A549 (cell line): ENCODE measurements around the gene WDR45B. TPM values are rescaled to one million over a fixed set of nuclear protein-coding genes. Genes with fewer than 3 reads are reported as not detected.

Experiments used
- ATAC-seq, 2 experiments: fragments of 200-7000 bp in 1 of 2; fragments of >200 bp in 1 of 2; cut with Nextera tagmentation in 1 of 2; cut with Tn5 transposase in 1 of 2; 3 replicates each; pipeline versions ENCODE4 v1.8.0 to v1.9.1; 2018 to 2020; ENCODE audit warnings: mild to moderate bottlenecking in 1 of 2, moderate library complexity in 1 of 2
- CTCF ChIA-PET: fragments of 300-600 bp; sonication (Branson Sonifier 250); formaldehyde crosslinking; extraction: SDS; loops from one replicate; lab custom pipeline; 2021; ENCODE audit warnings: antibody characterized with exemption, inconsistent platforms; lab: Yijun Ruan, JAX
- POLR2A ChIA-PET: fragments of 350-600 bp; formaldehyde crosslinking; extraction: SDS; loops from one replicate; lab custom pipeline; 2021; ENCODE audit warnings: antibody characterized with exemption, inconsistent platforms; lab: Yijun Ruan, JAX
- DNase-seq, 2 experiments: peaks; one replicate each; pipeline versions ENCODE4 v3.0.0 to v3.0.0-alpha.2; 2011 to 2016; ENCODE audit warnings: low read depth in 1 of 2, low spot score in 1 of 2
- FAIRE-seq: peaks from 2 replicates; lab custom pipeline; 2011; peaks lifted over from hg19 to GRCh38; lab: Jason Lieb, UNC
- H3K27ac ChIP-seq, 2 experiments: fragments of >200 bp; sonication (Bioruptor Twin); formaldehyde crosslinking; 3 replicates each; pipeline ENCODE4 v1.5.1; 2016 to 2017
- H3K4me1 ChIP-seq: fragments of >200 bp; sonication (Bioruptor Twin); formaldehyde crosslinking; 3 replicates; pipeline ENCODE4 v1.6.1; 2016
- H3K4me2 ChIP-seq: fragments of >200 bp; sonication (Bioruptor Twin); formaldehyde crosslinking; 3 replicates; pipeline ENCODE4 v1.6.1; 2016
- H3K4me3 ChIP-seq: fragments of >200 bp; sonication (Bioruptor Twin); formaldehyde crosslinking; 3 replicates; pipeline ENCODE4 v1.5.1; 2016
- H3K9me3 ChIP-seq: fragments of >200 bp; sonication (Bioruptor Twin); formaldehyde crosslinking; 3 replicates; pipeline ENCODE4 v1.6.1; 2016
- ATOH8 ChIP-seq: fragments of 250-450 bp; sonication (Bioruptor Pico); IDR thresholded peaks from 2 replicates; pipeline ENCODE4 v1.5.0; 2020; ENCODE audit warnings: low read depth, mild to moderate bottlenecking, moderate library complexity
- CBX2 ChIP-seq: fragments of 200-600 bp; sonication (generic); IDR thresholded peaks from 2 replicates; pipeline ENCODE4 v1.6.1; 2016; ENCODE audit warnings: low read depth, mild to moderate bottlenecking, borderline replicate concordance
- EHMT2 ChIP-seq: fragments of 200-600 bp; sonication (generic); IDR thresholded peaks from 2 replicates; pipeline ENCODE4 v1.6.1; 2016; ENCODE audit warnings: antibody characterized with exemption, low read depth, mild to moderate bottlenecking, moderate library complexity
- EP300 ChIP-seq, 2 experiments: fragments of >200 bp; sonication (Bioruptor Twin); formaldehyde crosslinking; IDR thresholded peaks; 2 replicates in 1 of 2; 3 replicates in 1 of 2; pipeline ENCODE4 v1.6.1; 2016 to 2017
- ESRRA ChIP-seq: fragments of 150-350 bp; IDR thresholded peaks from 2 replicates; pipeline ENCODE4 v1.6.1; 2014; ENCODE audit warnings: mild to moderate bottlenecking, low read length, borderline replicate concordance
- FOSB ChIP-seq: fragments of 250-450 bp; sonication (Bioruptor Pico); IDR thresholded peaks from 2 replicates; pipeline ENCODE4 v1.5.0; 2020; ENCODE audit warnings: mild to moderate bottlenecking, moderate library complexity
- FOSL2 ChIP-seq, 2 experiments: fragments of 450-650 bp in 1 of 2; fragments of >200 bp in 1 of 2; sonication (Bioruptor Twin) in 1 of 2; formaldehyde crosslinking; IDR thresholded peaks; 2 replicates each; pipeline versions ENCODE4 v1.5.0 to v1.6.1; 2016 to 2020; ENCODE audit warnings: mild to moderate bottlenecking in 1 of 2, moderate library complexity in 1 of 2
- FOXS1 ChIP-seq: fragments of 250-450 bp; sonication (Bioruptor Pico); IDR thresholded peaks from 2 replicates; pipeline ENCODE4 v1.5.0; 2020; ENCODE audit warnings: mild to moderate bottlenecking, moderate library complexity
- HOXA7 ChIP-seq: fragments of 250-450 bp; sonication (Bioruptor Pico); IDR thresholded peaks from 2 replicates; pipeline ENCODE4 v1.5.0; 2020; ENCODE audit warnings: mild to moderate bottlenecking, moderate library complexity
- HOXB13 ChIP-seq: fragments of 250-450 bp; sonication (Bioruptor Pico); IDR thresholded peaks from 2 replicates; pipeline ENCODE4 v1.5.0; 2020; ENCODE audit warnings: low read depth, mild to moderate bottlenecking, moderate library complexity
- NPAS2 ChIP-seq: fragments of 250-450 bp; sonication (Bioruptor Pico); IDR thresholded peaks from 2 replicates; pipeline ENCODE4 v1.8.0; 2022; ENCODE audit warnings: mild to moderate bottlenecking, moderate library complexity, borderline replicate concordance
- NR3C1 ChIP-seq: fragments of >200 bp; sonication (Bioruptor Twin); formaldehyde crosslinking; IDR thresholded peaks from 3 replicates; pipeline ENCODE4 v1.6.1; 2017
- PHF8 ChIP-seq: fragments of 200-600 bp; sonication (generic); IDR thresholded peaks from 2 replicates; pipeline ENCODE4 v1.6.1; 2016; ENCODE audit warnings: low read depth, mild to moderate bottlenecking, antibody characterized with exemption, moderate library complexity, borderline replicate concordance
- POLR2A ChIP-seq: IDR thresholded peaks from 2 replicates; pipeline ENCODE4 v1.6.1; 2012; ENCODE audit warnings: mild to moderate bottlenecking, low read length
- POLR2AphosphoS2 ChIP-seq: conservative IDR thresholded peaks from 2 replicates; pipeline ENCODE4 v1.6.1; 2012; ENCODE audit warnings: low read length, improper control_type of control experiment, inconsistent platforms
- RAD21 ChIP-seq, 2 experiments: fragments of >200 bp in 1 of 2; sonication (Bioruptor Twin) in 1 of 2; formaldehyde crosslinking in 1 of 2; IDR thresholded peaks in 1 of 2; conservative IDR thresholded peaks in 1 of 2; 2 replicates in 1 of 2; 3 replicates in 1 of 2; pipeline ENCODE4 v1.6.1; 2012 to 2018; ENCODE audit warnings: inconsistent platforms in 1 of 2
- RCOR1 ChIP-seq: fragments of 150-350 bp; IDR thresholded peaks from 2 replicates; pipeline ENCODE4 v1.6.1; 2014; ENCODE audit warnings: antibody characterized with exemption, low read length, low read depth
- RFX5 ChIP-seq: fragments of 450-650 bp; IDR thresholded peaks from 2 replicates; pipeline ENCODE4 v1.7.1; 2014; ENCODE audit warnings: antibody characterized with exemption, mild to moderate bottlenecking, moderate library complexity
- RNF2 ChIP-seq: fragments of 200-600 bp; sonication (generic); IDR thresholded peaks from 2 replicates; pipeline ENCODE4 v1.6.1; 2016; ENCODE audit warnings: low read depth, mild to moderate bottlenecking, antibody characterized with exemption, moderate library complexity, borderline replicate concordance
- SMC3 ChIP-seq: fragments of >200 bp; sonication (Bioruptor Twin); formaldehyde crosslinking; IDR thresholded peaks from 3 replicates; pipeline ENCODE4 v1.6.1; 2018; ENCODE audit warnings: inconsistent platforms
- TFCP2L1 ChIP-seq: fragments of 250-450 bp; sonication (Bioruptor Pico); IDR thresholded peaks from 2 replicates; pipeline ENCODE4 v1.5.0; 2021; ENCODE audit warnings: mild to moderate bottlenecking
- TP53 ChIP-seq: fragments of 250-450 bp; sonication (Bioruptor Pico); IDR thresholded peaks from 2 replicates; pipeline ENCODE4 v1.5.0; 2021; ENCODE audit warnings: mild to moderate bottlenecking, moderate library complexity
- ZC3H11A ChIP-seq: fragments of 450-650 bp; IDR thresholded peaks from 2 replicates; pipeline ENCODE4 v1.6.1; 2014; ENCODE audit warnings: antibody characterized with exemption, mild to moderate bottlenecking
- WGBS: methylation state at CpG from one replicate; pipeline ENCODE4 v1.1.6; 2017; ENCODE audit errors: missing lambda C conversion rate; 5-methylcytosine and 5-hydroxymethylcytosine counted together
- polyA plus RNA-seq, 4 experiments: library from polyadenylated mRNA; depleted of rRNA in 3 of 4; stranded (reverse); fragments of >200 nt; fragmentation: RNase III in 1 of 4; extraction: RNeasy Plus Mini Kit Qiagen cat#74134 plus additional on column Dnase treatment in 1 of 4; gene quantifications; 2 replicates in 3 of 4; 3 replicates in 1 of 4; pipeline ENCODE4 v1.2.3, GENCODE V29; 2011 to 2017
- TF ChIP-seq, protein P1 (sequence below): fragments of >200 bp; sonication (Bioruptor Twin); formaldehyde crosslinking; IDR thresholded peaks from 2 replicates; pipeline ENCODE4 v1.6.1; 2016
- TF ChIP-seq, protein P2 (sequence below): IDR thresholded peaks from 2 replicates; pipeline ENCODE4 v1.6.1; 2012
- TF ChIP-seq, protein P3 (sequence below): fragments of >200 bp; sonication (Bioruptor Twin); formaldehyde crosslinking; IDR thresholded peaks from 3 replicates; pipeline ENCODE4 v1.5.1; 2016
- TF ChIP-seq, protein P4 (sequence below): fragments of 200-600 bp; sonication (generic); IDR thresholded peaks from 2 replicates; pipeline ENCODE4 v1.6.1; 2016; ENCODE audit warnings: antibody characterized with exemption, mild to moderate bottlenecking, moderate library complexity

Gene WDR45B
- polyA plus RNA-seq, 2 of the 4 experiments (the other 2 are of a cell fraction): 88.2 to 124 TPM

DNA sequence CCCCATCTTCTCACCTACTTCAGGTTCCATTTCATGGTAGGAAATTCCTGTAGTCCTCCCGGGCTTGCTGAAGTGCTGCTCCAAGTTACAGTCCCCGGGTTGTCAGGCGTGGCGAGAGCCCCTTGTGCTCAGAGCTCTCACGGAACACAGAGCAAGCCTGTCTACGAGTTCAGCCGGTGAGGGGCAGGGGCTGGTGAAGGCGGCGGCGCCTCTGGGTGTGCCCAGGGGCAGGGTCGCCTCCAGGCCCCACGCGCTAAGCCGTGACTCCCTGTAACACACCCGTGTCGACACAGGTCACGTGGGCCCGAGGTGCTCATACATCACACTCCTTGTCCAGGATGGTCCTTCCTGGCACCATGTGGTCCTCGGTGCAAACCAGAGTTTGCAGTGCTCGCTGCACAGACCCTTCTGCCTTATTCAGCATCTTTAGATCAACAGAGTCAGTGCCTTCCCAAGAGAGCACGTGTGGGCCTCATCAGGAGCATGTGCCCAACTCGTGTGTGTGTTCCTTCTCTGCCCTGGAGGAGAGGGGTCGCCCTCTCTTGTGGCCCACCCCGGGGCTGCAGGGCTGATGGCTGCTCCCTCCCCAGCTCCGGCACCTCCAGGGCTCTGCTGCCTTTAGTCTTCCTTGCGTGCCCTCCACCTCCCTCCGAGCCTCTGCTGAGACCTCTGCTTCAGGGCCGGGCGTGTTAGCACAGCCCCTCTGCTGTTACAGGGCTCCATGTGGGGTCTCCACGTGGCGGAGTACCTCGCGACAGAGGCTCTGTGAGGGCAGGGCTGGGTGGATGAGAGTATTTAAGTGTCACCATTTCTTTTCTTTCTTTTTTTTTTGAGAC is 51.2 kb downstream of the WDR45B start:
- Histone ChIP-seq H3K4me2 (no peak overlapping the region), H3K4me3 (no peak overlapping the region), H3K4me1 (peaks cover 21% of the 10 kb centered on the region), H3K27ac (no peak overlapping the region), H3K9me3 (no peaks in the 10 kb centered on the region)
- FAIRE-seq: no peak
- ChIA-PET POLR2A (no interaction called here), CTCF (no interaction called here)
- WGBS: 90% methylated on average over 28 of the region's 33 CpGs
- no peak for DNase-seq
- TF ChIP-seq, protein P1, sequence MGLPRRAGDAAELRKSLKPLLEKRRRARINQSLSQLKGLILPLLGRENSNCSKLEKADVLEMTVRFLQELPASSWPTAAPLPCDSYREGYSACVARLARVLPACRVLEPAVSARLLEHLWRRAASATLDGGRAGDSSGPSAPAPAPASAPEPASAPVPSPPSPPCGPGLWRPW: no peak
- no peak for TF ChIP-seq RCOR1
- no peak for TF ChIP-seq ESRRA
- TF ChIP-seq FOXS1 (CRISPR knock-in tag): no peak
- no peak for TF ChIP-seq POLR2A
- no peak for TF ChIP-seq PHF8
- TF ChIP-seq FOSB (CRISPR knock-in tag): no peak
- TF ChIP-seq CBX2: no peak
- no peak for TF ChIP-seq EP300 (IDR thresholded peaks at IDR 0.05)
- no peak for TF ChIP-seq NR3C1
- no peak for TF ChIP-seq RFX5
- TF ChIP-seq NPAS2: no peak
- no peak for TF ChIP-seq HOXA7 (CRISPR knock-in tag)
- TF ChIP-seq EHMT2: no peak
- no peak for ATAC-seq

DNA sequence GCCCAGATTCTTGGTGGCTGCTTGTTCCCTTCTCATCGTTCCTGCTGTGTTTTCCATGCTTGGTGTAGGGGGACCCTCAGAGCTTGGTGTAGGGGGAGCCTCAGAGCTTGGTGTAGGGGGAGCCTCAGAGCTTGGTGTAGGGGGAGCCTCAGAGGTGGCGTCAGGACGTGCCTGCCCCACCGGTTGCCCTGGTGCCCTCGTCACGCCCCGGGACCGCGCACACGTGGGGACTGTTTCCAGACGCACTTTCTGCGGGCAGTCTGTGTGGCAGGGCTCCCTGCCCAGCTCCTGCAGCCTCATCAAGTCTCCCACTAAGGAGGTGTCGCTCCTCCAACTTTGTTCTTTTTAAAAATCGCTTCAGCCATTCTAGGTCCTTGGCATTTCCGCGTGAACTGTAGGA is 51.9 kb downstream of the WDR45B start:
- no peak for FAIRE-seq
- no peak overlapping the region for H3K27ac ChIP-seq
- DNase-seq: no peak
- CTCF ChIA-PET: interaction anchor here (0.6 to 1.2 kb wide), 2 partner anchors 8 to 244 kb away, joined by 3 to 4 read pairs; no protein-coding TSS in a partner anchor
- H3K9me3 ChIP-seq: no peaks in the 10 kb centered on the region
- POLR2A ChIA-PET: no interaction called here
- no peak for ATAC-seq
- TF ChIP-seq ATOH8 (CRISPR knock-in tag): no peak
- no peak overlapping the region for H3K4me3 ChIP-seq
- peaks cover 21% of the 10 kb centered on the region for H3K4me1 ChIP-seq
- 95% methylated on average over 16 of the region's 16 CpGs for WGBS
- no peak overlapping the region for H3K4me2 ChIP-seq

DNA sequence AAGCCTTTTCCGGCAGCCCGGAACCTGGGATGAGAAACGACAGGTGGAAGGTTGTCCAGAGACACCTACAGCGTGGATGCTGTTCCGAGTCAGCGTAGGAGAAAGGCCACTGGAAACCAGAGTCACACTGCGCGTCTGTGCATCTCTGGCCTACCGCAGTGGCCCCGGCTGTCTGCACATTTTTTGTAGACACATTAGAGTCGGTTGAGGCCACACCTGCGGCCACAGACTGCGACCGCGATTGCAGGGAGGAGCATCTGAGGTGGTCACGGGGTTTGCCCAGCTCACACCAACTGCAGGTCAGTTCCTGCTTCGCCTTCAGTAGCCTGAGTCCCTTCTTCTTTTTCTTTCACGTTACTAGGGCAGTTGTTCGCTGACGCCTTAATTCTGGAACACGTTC is 52.4 kb downstream of the WDR45B start:
- DNase-seq: no peak
- Histone ChIP-seq H3K27ac (no peak overlapping the region), H3K4me1 (peaks cover 21% of the 10 kb centered on the region), H3K4me3 (no peak overlapping the region), H3K9me3 (no peaks in the 10 kb centered on the region), H3K4me2 (no peak overlapping the region)
- POLR2A ChIA-PET: no interaction called here
- 91% methylated on average over 21 of the region's 21 CpGs for WGBS
- FAIRE-seq: no peak
- no peak for ATAC-seq
- CTCF ChIA-PET: interaction anchor here (0.6 to 1.2 kb wide), 2 partner anchors 8 to 243 kb away, joined by 3 to 4 read pairs; no protein-coding TSS in a partner anchor
- TF ChIP-seq POLR2AphosphoS2: no peak
- TF ChIP-seq, protein P2, sequence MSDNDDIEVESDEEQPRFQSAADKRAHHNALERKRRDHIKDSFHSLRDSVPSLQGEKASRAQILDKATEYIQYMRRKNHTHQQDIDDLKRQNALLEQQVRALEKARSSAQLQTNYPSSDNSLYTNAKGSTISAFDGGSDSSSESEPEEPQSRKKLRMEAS: no peak
- no peak for TF ChIP-seq ZC3H11A
- TF ChIP-seq POLR2A: no peak
- no peak for TF ChIP-seq CBX2
- TF ChIP-seq SMC3: no peak
- TF ChIP-seq NR3C1: no peak
- TF ChIP-seq, protein P3, sequence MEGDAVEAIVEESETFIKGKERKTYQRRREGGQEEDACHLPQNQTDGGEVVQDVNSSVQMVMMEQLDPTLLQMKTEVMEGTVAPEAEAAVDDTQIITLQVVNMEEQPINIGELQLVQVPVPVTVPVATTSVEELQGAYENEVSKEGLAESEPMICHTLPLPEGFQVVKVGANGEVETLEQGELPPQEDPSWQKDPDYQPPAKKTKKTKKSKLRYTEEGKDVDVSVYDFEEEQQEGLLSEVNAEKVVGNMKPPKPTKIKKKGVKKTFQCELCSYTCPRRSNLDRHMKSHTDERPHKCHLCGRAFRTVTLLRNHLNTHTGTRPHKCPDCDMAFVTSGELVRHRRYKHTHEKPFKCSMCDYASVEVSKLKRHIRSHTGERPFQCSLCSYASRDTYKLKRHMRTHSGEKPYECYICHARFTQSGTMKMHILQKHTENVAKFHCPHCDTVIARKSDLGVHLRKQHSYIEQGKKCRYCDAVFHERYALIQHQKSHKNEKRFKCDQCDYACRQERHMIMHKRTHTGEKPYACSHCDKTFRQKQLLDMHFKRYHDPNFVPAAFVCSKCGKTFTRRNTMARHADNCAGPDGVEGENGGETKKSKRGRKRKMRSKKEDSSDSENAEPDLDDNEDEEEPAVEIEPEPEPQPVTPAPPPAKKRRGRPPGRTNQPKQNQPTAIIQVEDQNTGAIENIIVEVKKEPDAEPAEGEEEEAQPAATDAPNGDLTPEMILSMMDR: no peak
- TF ChIP-seq, protein P4, sequence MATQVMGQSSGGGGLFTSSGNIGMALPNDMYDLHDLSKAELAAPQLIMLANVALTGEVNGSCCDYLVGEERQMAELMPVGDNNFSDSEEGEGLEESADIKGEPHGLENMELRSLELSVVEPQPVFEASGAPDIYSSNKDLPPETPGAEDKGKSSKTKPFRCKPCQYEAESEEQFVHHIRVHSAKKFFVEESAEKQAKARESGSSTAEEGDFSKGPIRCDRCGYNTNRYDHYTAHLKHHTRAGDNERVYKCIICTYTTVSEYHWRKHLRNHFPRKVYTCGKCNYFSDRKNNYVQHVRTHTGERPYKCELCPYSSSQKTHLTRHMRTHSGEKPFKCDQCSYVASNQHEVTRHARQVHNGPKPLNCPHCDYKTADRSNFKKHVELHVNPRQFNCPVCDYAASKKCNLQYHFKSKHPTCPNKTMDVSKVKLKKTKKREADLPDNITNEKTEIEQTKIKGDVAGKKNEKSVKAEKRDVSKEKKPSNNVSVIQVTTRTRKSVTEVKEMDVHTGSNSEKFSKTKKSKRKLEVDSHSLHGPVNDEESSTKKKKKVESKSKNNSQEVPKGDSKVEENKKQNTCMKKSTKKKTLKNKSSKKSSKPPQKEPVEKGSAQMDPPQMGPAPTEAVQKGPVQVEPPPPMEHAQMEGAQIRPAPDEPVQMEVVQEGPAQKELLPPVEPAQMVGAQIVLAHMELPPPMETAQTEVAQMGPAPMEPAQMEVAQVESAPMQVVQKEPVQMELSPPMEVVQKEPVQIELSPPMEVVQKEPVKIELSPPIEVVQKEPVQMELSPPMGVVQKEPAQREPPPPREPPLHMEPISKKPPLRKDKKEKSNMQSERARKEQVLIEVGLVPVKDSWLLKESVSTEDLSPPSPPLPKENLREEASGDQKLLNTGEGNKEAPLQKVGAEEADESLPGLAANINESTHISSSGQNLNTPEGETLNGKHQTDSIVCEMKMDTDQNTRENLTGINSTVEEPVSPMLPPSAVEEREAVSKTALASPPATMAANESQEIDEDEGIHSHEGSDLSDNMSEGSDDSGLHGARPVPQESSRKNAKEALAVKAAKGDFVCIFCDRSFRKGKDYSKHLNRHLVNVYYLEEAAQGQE: no peak
- TF ChIP-seq FOSL2 (IDR thresholded peaks at IDR 0.05): no peak
- no peak for TF ChIP-seq FOSL2 (CRISPR knock-in tag; IDR thresholded peaks at IDR 0.05)
- TF ChIP-seq TP53: no peak
- no peak for TF ChIP-seq RAD21 (conservative IDR thresholded peaks at IDR 0.05 in 1 of 2, IDR thresholded peaks at IDR 0.05 in 1 of 2)
- no peak for TF ChIP-seq HOXA7 (CRISPR knock-in tag)
- TF ChIP-seq PHF8: no peak
- TF ChIP-seq FOXS1 (CRISPR knock-in tag): no peak
- no peak for TF ChIP-seq HOXB13 (CRISPR knock-in tag)
- TF ChIP-seq TFCP2L1 (CRISPR knock-in tag): no peak
- no peak for TF ChIP-seq RNF2
